ENCODE results near the gene ARHGAP26. TPM values are rescaled to one million over a fixed set of nuclear protein-coding genes. Genes with fewer than 3 reads are reported as not detected.

Gene ARHGAP26
- total and polyA plus RNA-seq, 2 donors = 15.1 to 16.2 TPM

DNA sequence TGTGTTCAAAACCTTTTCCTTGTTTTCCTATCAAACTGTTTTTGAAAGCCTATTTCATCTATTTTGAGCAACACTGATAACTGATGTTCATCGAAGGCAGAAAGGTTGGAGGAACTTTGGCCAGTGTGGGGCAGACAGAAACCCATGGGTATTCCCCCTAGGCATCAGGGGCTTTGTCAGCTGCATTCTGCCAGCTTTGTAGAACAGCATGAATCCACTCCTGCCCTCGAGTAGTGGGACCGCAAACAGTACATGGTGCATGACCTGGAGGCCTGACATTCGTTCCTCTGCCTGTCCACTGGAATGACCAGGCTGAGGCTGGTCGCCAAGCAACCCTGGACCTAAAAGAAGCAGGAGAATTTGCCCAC, 22.7 kb downstream of the ARHGAP26 start:
- DNase-seq (ENCODE audit: low read depth in 6 of 9, low spot score in 9 of 9) = no peak
- H3K9me3 ChIP-seq (ENCODE audit: control insufficient read depth in 2 of 2, insufficient read depth in 1 of 2, low read length in 1 of 2) = no peaks in the 10 kb centered on the region
- H3K27ac ChIP-seq (ENCODE audit: low read depth in 1 of 2, low read length in 1 of 2) = no peak overlapping the region
- H3K4me1 ChIP-seq (ENCODE audit: control insufficient read depth in 2 of 2, insufficient read depth in 2 of 2, low read length in 2 of 2) = peaks cover 14 to 18% of the 10 kb centered on the region in 2 donors
- H3K4me3 ChIP-seq (ENCODE audit: low read length in 2 of 2) = no peak overlapping the region
- no peaks in the 10 kb centered on the region for H3K36me3 ChIP-seq (ENCODE audit: control insufficient read depth in 2 of 2, insufficient read depth in 2 of 2, low read length in 1 of 2)
- 95% methylated on average over 5 of the region's 5 CpGs for WGBS
- no peaks in the 10 kb centered on the region for H3K27me3 ChIP-seq (ENCODE audit: control insufficient read depth in 2 of 2, insufficient read depth in 1 of 2, low read length in 1 of 2)

DNA sequence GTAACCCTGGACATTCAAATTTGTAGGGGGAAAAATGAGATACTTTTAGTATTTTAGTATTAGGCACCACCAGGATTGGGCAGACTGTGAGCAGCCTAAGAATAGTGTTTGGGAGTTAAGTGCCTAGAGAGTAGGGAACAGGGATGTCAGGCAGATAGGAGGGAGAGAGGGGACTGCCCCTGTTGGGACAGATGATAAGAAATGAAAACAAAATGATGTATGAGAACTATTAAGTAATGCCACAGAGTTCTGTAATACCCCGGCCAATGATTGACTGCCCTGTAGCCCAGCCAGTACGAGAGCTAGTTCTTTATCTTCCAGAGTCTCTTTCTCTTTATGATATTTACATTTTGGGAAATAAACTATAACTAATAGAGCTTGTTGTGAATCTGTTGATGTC, 24.4 kb downstream of the ARHGAP26 start:
- no peaks in the 10 kb centered on the region for H3K36me3 ChIP-seq (ENCODE audit: control insufficient read depth in 2 of 2, insufficient read depth in 2 of 2, low read length in 1 of 2)
- WGBS = 92% methylated on average over 2 of the region's 2 CpGs
- H3K4me3 ChIP-seq (ENCODE audit: low read length in 2 of 2) = no peak overlapping the region
- no peaks in the 10 kb centered on the region for H3K9me3 ChIP-seq (ENCODE audit: control insufficient read depth in 2 of 2, insufficient read depth in 1 of 2, low read length in 1 of 2)
- peaks cover 31 to 34% of the 10 kb centered on the region in 2 donors for H3K4me1 ChIP-seq (ENCODE audit: control insufficient read depth in 2 of 2, insufficient read depth in 2 of 2, low read length in 2 of 2)
- no peaks in the 10 kb centered on the region for H3K27me3 ChIP-seq (ENCODE audit: control insufficient read depth in 2 of 2, insufficient read depth in 1 of 2, low read length in 1 of 2)
- no peak overlapping the region for H3K27ac ChIP-seq (ENCODE audit: low read depth in 1 of 2, low read length in 1 of 2)
- no peak for DNase-seq (ENCODE audit: low read depth in 6 of 9, low spot score in 9 of 9)

DNA sequence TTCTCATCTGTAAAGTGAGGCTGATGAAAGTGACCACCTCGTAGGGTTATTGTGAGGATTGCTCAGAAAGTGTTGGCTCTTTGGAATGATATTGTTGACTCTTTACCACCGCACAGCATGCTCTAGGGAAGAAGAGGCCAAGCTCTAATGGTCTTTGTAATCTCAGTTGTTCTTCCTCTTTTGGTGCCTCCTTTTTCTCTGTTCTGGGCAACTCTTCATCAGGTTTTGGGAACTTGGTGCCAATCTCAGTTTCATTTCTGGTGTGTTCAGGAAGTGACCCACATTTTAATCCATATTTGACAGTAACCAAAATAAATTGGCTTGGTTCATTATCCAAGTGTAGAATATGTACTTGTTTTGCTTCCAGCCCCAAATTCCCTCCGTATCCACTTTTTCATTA, 25.1 kb downstream of the ARHGAP26 start:
- 90% methylated on average over 3 of the region's 3 CpGs for WGBS
- Histone ChIP-seq H3K9me3 (ENCODE audit: control insufficient read depth in 2 of 2, insufficient read depth in 1 of 2, low read length in 1 of 2) (no peaks in the 10 kb centered on the region), H3K27ac (ENCODE audit: low read depth in 1 of 2, low read length in 1 of 2) (no peak overlapping the region), H3K27me3 (ENCODE audit: control insufficient read depth in 2 of 2, insufficient read depth in 1 of 2, low read length in 1 of 2) (no peaks in the 10 kb centered on the region), H3K4me1 (ENCODE audit: control insufficient read depth in 2 of 2, insufficient read depth in 2 of 2, low read length in 2 of 2) (peaks cover 38 to 42% of the 10 kb centered on the region in 2 donors), H3K4me3 (ENCODE audit: low read length in 2 of 2) (no peak overlapping the region), H3K36me3 (ENCODE audit: control insufficient read depth in 2 of 2, insufficient read depth in 2 of 2, low read length in 1 of 2) (no peaks in the 10 kb centered on the region)
- DNase-seq (ENCODE audit: low read depth in 6 of 9, low spot score in 9 of 9) = no peak

DNA sequence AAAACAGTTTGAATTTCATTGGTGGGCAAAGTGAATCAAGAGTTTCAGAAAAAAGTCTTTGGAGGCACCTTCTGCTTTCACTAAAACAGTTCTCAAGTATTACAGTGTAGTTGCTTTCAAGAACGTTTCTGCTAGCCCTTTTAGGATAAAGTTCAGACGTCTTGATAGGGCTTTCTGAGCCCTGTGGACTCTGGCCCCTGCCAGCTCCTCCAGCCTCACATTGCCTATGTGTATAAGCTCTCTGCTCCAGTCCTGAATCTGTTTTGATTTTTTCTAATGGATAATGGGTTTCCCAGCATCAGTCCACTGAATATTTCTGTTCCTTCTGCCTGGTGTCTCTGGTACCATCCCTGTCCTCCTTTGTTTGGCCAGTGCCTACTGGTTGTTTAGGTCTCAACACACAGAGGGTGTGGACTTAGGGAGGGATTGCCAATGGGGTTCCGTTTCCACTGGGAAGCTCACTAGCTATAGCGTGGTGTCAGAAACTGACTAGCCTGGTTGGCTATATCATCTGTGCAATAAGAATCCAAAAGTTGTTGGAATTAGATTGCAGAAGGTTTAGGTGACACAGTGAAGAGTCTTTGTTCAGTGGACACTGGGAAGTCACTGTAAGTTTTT, 26.4 kb downstream of the ARHGAP26 start:
- no peak overlapping the region for H3K27ac ChIP-seq (ENCODE audit: low read depth in 1 of 2, low read length in 1 of 2)
- WGBS = 93% methylated on average over 4 of the region's 4 CpGs
- DNase-seq (ENCODE audit: low read depth in 6 of 9, low spot score in 9 of 9) = no peak
- no peaks in the 10 kb centered on the region for H3K36me3 ChIP-seq (ENCODE audit: control insufficient read depth in 2 of 2, insufficient read depth in 2 of 2, low read length in 1 of 2)
- H3K27me3 ChIP-seq (ENCODE audit: control insufficient read depth in 2 of 2, insufficient read depth in 1 of 2, low read length in 1 of 2) = no peaks in the 10 kb centered on the region
- peaks cover 52 to 53% of the 10 kb centered on the region in 2 donors for H3K4me1 ChIP-seq (ENCODE audit: control insufficient read depth in 2 of 2, insufficient read depth in 2 of 2, low read length in 2 of 2)
- no peaks in the 10 kb centered on the region for H3K9me3 ChIP-seq (ENCODE audit: control insufficient read depth in 2 of 2, insufficient read depth in 1 of 2, low read length in 1 of 2)
- H3K4me3 ChIP-seq (ENCODE audit: low read length in 2 of 2) = no peak overlapping the region

DNA sequence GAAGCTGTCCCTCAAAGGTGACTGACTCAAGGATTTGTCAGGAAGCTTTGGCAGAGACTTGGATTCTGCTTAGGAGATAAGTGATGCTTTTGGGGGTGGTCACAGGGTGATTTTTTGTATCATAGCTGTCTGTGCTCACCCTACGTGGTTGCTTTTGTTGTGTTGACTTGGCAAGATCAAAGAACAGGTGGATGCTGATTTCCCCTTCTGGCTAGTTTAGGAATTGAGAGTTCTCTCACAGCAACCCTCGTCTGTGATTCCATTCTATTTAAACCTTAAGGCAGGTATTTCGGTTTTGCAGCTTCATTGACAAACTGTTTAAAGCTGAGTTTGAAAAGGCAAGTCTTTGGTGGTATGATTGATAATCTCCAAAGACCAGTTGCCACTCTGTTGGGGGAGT, 27.2 kb downstream of the ARHGAP26 start:
- H3K4me3 ChIP-seq (ENCODE audit: low read length in 2 of 2) = no peak overlapping the region
- no peaks in the 10 kb centered on the region for H3K36me3 ChIP-seq (ENCODE audit: control insufficient read depth in 2 of 2, insufficient read depth in 2 of 2, low read length in 1 of 2)
- no peaks in the 10 kb centered on the region for H3K9me3 ChIP-seq (ENCODE audit: control insufficient read depth in 2 of 2, insufficient read depth in 1 of 2, low read length in 1 of 2)
- H3K27ac ChIP-seq (ENCODE audit: low read depth in 1 of 2, low read length in 1 of 2) = peak overlapping the region; percentile 77 to 96
- H3K4me1 ChIP-seq (ENCODE audit: control insufficient read depth in 2 of 2, insufficient read depth in 2 of 2, low read length in 2 of 2) = peaks cover 56 to 60% of the 10 kb centered on the region in 2 donors
- no peaks in the 10 kb centered on the region for H3K27me3 ChIP-seq (ENCODE audit: control insufficient read depth in 2 of 2, insufficient read depth in 1 of 2, low read length in 1 of 2)
- peak in 3 of 9 donors; percentile 20 to 68 (median 27) for DNase-seq (ENCODE audit: low read depth in 6 of 9, low spot score in 9 of 9)
- 31% methylated on average over 3 of the region's 3 CpGs for WGBS

DNA sequence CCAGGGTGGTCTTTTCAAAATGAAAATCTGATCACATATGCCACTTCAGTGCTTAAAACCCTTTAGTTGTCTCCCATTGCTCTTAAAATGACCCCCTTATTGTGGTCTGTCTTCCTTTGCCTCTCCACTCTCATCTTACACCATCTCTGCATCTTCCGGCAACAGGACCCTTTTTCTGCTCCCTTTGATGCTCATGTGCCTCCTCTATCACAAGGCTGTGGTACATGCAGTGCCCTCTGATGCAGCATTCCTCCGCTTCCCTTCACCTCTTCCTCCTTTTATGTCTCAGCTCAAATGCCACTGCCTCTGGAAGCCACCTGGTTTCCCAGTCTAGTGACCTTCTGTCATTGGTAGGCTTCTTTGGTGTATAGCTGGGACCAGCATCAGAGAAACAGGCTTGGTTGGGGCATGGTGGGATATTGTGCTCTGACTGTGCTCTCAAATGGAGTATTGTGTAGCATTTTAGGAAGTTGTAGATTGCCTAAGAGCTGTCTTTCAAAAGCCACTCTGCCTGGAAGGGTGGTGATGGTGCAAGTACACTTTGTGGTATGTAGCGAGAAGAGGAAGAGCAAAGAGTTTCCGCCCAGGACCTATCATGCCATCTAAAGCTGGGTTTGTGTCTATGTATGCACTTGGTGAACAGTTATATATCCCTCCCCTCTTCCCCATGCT, 28.1 kb downstream of the ARHGAP26 start:
- Histone ChIP-seq H3K27ac (ENCODE audit: low read depth in 1 of 2, low read length in 1 of 2) (peak overlapping the region; percentile 77 to 96), H3K9me3 (ENCODE audit: control insufficient read depth in 2 of 2, insufficient read depth in 1 of 2, low read length in 1 of 2) (no peaks in the 10 kb centered on the region), H3K4me3 (ENCODE audit: low read length in 2 of 2) (peak overlapping the region in 1 of 2 donors; percentile 19), H3K36me3 (ENCODE audit: control insufficient read depth in 2 of 2, insufficient read depth in 2 of 2, low read length in 1 of 2) (no peaks in the 10 kb centered on the region), H3K4me1 (ENCODE audit: control insufficient read depth in 2 of 2, insufficient read depth in 2 of 2, low read length in 2 of 2) (peaks cover 59 to 60% of the 10 kb centered on the region in 2 donors), H3K27me3 (ENCODE audit: control insufficient read depth in 2 of 2, insufficient read depth in 1 of 2, low read length in 1 of 2) (no peaks in the 10 kb centered on the region)
- peak; percentile 36 to 89 (median 66) for DNase-seq (ENCODE audit: low read depth in 6 of 9, low spot score in 9 of 9)
- WGBS = 5% methylated on average over 4 of the region's 4 CpGs

DNA sequence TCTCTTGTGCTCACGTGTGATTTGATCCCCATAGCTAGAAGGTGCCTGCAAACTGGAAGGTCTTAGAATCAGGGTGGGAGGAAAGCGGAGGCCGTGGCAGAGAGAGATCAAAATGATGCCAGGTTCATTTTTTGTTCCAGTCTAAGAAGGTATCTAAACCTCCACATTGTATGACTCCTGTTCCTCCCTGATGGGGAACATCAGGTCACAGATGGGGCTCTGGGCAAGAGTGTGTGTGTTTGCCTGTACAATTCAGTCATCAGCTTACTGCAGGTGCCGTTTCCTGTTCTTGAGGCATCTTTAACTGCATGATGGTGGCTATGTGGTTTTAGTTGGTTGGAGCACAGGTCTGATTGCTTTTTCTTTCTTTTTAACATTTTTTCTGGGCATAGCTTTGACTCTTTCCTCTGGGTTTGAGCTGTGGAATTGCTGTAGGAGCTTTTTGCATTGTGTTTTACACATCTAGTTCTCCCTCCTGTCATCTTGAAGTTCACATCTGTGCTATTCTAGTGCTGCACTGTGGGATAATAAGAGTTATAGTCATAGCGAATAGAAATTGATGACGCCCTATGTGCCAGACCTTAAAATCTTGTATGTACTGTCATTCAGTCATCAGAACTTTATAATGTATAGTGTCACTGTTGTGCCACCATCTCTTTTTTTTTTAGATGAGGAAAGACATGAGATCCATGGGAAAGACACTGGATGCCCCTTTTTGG, 30.8 kb downstream of the ARHGAP26 start:
- Histone ChIP-seq H3K9me3 (ENCODE audit: control insufficient read depth in 2 of 2, insufficient read depth in 1 of 2, low read length in 1 of 2) (no peaks in the 10 kb centered on the region), H3K27ac (ENCODE audit: low read depth in 1 of 2, low read length in 1 of 2) (peak overlapping the region; percentile 94 to 96), H3K27me3 (ENCODE audit: control insufficient read depth in 2 of 2, insufficient read depth in 1 of 2, low read length in 1 of 2) (no peaks in the 10 kb centered on the region), H3K4me3 (ENCODE audit: low read length in 2 of 2) (peak overlapping the region in 1 of 2 donors; percentile 34), H3K36me3 (ENCODE audit: control insufficient read depth in 2 of 2, insufficient read depth in 2 of 2, low read length in 1 of 2) (no peaks in the 10 kb centered on the region), H3K4me1 (ENCODE audit: control insufficient read depth in 2 of 2, insufficient read depth in 2 of 2, low read length in 2 of 2) (peaks cover 57 to 66% of the 10 kb centered on the region in 2 donors)
- WGBS = 25% methylated on average over 6 of the region's 6 CpGs
- peak; percentile 42 to 91 (median 72) for DNase-seq (ENCODE audit: low read depth in 6 of 9, low spot score in 9 of 9)

DNA sequence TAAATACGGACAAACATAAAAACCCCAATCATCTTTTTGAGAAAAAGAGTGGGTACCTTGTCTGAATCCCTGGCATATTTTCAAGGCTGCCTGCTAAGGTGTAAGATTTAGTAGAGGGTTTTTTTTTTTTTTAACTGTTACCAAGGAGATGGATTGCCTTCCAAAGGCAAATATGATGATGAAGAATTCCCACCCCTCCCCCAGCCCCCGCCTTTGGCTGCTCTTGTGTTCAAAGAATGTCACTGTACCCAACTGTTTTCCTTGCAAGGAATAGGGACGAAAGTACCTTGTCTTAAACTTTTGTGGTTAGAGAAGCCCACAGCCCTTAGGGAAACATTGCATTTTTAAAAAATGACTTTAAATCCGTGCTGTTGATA, 31.3 kb downstream of the ARHGAP26 start:
- no peaks in the 10 kb centered on the region for H3K9me3 ChIP-seq (ENCODE audit: control insufficient read depth in 2 of 2, insufficient read depth in 1 of 2, low read length in 1 of 2)
- no peak for DNase-seq (ENCODE audit: low read depth in 6 of 9, low spot score in 9 of 9)
- H3K4me3 ChIP-seq (ENCODE audit: low read length in 2 of 2) = no peak overlapping the region
- H3K36me3 ChIP-seq (ENCODE audit: control insufficient read depth in 2 of 2, insufficient read depth in 2 of 2, low read length in 1 of 2) = no peaks in the 10 kb centered on the region
- H3K27me3 ChIP-seq (ENCODE audit: control insufficient read depth in 2 of 2, insufficient read depth in 1 of 2, low read length in 1 of 2) = no peaks in the 10 kb centered on the region
- 37% methylated on average over 4 of the region's 4 CpGs for WGBS
- peaks cover 56 to 64% of the 10 kb centered on the region in 2 donors for H3K4me1 ChIP-seq (ENCODE audit: control insufficient read depth in 2 of 2, insufficient read depth in 2 of 2, low read length in 2 of 2)
- H3K27ac ChIP-seq (ENCODE audit: low read depth in 1 of 2, low read length in 1 of 2) = peak overlapping the region; percentile 94 to 96
